Left forelimb (tissue), 1 donor: ENCODE results near the gene CRYL1.

Experiments used
- DNase-seq: peaks from one replicate; pipeline ENCODE4 v3.0.0-alpha.2; 2018; ENCODE audit warnings: low spot score

CRYL1 gene

DNA sequence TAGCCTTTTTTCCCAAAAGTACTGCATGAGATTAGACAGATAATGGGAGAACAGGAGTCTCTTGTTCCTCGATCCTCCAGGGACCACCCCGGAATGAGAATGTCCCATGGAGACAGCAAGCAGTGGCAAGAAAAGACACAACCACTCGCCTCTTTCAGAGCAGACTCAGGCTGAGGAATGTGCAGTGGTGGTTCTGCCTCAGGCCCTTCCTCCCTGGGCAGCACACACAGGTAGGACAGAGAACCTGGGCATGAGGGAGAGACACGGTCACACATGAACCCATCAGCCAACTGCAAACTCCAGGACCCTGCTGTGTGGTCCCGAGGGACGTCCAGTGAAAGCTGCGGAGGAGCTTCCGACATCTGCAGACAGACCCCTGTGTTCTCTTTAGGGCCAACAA, 31.0 kb downstream of the CRYL1 start:
- no peak for DNase-seq

DNA sequence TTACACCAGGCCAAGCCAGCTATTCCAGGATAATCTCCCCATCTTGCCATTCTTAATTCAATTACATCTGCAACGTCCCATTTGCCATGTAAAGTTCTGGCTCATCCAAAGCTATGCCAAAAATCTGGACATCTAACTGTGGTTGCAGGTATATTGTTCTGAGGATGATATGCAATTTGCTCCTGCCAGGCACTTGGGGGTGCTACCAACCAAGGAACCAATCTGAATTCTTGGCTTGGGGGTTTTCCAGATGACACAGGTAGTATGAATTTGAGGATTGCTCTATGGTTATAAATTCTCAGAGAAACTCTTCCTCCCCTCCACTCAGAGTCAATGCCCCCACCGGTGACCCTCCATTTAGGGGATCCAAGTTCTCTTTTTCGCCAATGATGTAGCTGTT, 33.0 kb downstream of the CRYL1 start:
- no peak for DNase-seq

DNA sequence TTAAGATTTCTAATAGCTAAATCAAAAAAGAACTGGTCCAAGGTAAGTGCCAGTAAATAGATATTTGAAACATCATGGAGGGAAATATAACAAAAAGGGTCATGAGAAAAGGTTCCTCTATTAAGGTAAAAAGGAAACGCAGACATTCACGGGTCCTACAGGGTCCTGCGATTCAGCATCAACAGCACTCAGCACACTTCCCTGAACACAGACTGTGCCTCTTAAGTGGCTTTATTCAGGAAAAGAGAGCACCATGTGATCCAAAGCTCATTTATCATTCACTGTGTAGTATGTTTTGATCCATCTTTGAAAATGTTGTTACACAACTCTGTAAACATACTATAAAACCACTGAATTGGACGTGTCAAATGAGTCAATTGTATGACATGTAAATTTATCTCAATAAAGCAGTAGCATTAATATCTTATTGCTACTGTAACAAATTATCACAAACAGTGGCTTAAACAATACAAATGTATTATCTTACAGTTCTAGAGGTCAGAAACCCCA, 33.7 kb downstream of the CRYL1 start:
- no peak for DNase-seq

DNA sequence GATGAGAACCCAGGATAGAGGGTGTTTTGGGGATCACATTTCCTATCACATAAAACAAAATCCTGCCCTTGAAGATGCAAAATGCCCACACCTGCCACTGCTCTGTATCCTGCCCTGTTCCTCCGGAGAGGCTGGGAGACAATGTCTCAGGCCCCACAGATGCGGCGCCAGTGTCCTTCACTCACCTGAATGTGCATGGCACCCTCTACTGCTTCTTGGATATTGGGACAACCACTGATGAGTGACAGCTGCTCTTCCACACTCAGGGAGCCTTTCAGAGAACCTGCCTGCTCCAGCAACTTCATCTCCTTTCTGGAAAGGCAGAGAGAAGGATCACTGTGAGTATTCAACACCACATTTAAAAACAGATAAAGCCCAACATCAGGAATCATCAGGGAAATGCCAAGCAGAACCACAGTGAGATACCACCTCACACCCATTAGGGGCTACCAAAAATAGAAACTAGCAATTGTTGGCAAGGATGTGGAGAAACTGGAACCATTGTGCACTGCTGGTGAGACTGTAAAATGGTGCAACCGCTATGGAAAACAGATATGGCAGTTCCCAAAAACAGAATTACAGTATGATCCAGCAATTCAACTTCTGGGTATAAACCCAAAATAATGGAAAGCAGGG, 36.4 kb downstream of the CRYL1 start:
- no peak for DNase-seq

DNA sequence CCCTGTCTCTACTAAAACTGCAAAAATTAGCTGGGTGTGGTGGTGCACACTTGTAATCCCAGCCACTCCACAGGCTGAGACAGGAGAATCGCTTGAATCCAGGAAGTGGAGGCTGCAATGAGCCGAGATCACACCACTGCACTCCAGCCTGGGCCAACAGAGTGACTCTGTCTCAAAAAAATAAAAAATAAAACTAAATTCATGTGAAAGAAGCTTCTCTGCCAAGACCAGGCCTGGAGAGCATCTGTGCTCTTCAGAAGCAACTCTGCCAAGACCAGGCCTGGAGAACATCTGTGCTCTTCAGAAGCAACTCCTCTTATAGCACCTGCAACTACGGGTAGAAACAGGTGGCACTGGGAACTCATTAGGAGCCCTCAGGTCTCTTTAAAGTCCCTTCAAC, 37.7 kb downstream of the CRYL1 start:
- no peak for DNase-seq

DNA sequence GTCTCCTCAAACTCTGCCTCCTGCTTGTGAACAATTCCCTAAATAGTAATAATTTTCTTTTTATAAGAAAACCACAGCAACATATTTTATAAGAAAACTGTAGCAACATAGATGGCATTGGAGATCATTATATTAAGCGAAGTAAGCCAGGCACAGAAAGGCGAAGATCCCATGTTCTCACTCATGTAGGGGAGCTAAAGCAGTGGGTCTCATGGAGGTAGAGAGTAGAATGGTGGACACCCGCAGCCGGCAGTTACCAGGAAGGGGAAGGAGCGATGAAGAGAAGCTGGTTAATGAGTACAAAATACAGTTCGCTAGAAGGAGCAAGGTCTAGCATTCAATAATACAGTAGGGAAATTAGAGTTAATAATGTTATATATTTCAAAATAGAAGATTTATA, 42.9 kb downstream of the CRYL1 start:
- no peak for DNase-seq

DNA sequence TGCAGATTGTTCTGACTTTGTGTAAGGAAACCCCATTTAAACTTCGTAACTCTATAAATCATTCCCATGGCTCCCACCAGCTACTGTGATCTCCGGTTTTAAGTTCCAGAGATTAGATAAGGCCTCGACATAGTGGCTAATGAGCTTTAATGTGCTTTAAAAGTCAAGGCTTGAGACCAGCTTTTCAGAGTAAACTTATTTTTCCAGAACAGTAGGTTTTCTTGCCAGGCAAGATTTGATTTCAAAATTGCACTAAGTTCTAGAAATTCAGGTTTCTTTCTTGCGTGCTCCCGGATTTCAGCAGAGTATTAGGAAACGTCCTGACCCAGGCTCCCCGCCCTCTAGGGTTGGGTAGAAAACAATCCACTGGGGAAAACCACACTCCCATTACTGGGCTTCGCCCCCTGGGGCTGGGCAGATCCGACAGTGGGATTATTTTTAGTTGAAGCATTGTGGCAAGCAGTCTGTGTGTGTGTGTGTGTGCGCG, 43.3 kb downstream of the CRYL1 start:
- no peak for DNase-seq

DNA sequence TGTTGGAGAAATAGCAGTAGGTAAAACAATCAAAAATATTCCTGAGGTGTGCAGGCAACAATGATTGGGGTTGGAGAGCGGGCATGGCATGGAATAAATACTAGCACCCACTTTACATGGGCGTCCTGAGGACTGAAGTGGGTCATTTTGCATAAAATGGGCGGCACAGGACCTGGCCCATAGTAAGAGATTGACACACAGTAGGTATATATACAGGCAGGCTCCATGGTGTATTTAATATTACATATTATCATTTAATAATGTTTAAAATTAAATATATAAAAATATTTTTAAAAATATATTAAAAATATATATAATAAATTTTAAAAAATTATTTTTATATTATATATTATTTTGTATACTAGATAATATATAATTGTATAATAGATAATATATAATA, 48.3 kb downstream of the CRYL1 start:
- DNase-seq, result no peak

DNA sequence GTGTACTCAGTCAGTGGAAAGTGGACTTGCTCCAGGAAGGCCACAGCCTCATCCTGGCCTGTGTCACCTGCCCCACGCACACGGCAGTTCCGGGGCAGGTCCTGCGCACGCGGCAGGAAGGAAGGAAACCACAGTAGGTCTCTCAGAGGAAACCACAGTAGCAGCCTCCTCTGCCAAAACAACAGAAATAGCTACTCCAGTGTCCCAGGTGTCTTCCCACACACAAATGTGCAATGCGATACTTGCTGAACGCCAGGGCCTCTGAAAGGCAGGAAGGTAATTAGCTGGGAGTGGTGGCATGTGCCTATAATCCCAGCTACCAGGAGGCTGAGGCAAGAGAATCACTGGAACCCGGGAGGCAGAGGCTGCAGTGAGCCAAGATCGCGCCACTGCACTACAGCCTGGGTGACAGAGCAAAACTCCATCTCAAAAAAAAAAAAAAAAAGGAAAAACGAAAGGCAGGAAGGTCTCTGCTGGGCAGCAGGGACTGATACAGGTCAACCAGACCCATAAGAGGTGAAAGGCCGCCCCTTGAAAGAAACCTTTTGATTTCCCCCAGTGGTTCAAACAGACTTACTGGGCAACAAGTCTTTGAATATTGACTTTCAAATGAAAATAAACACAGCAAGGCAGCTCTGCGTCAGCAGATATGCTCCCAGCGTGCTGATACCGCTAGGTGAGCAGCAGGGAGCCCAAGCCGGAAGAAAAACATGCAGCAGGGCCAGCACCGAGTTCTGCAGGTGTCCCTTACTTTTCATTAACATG, 49.5 kb downstream of the CRYL1 start:
- DNase-seq, result no peak

DNA sequence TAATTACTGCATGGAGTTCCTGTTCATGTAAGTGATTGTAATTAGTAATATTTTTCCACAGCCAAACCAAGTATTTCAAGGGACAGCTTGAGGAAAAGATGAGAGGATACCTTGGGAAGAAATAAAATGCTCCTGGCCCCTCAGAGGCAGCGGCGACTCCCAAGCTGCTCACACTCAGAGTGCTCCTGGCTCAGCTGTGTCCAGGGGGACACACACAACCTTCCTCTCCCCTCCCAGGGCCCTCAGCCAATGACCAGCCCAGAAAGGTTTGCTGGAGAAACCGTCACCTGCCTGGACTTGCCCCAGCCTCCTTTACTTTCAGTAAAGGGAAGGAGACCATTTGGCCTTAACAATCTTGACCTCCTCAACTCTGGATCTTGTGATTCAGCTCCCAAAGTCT, 51.1 kb downstream of the CRYL1 start:
- no peak for DNase-seq

DNA sequence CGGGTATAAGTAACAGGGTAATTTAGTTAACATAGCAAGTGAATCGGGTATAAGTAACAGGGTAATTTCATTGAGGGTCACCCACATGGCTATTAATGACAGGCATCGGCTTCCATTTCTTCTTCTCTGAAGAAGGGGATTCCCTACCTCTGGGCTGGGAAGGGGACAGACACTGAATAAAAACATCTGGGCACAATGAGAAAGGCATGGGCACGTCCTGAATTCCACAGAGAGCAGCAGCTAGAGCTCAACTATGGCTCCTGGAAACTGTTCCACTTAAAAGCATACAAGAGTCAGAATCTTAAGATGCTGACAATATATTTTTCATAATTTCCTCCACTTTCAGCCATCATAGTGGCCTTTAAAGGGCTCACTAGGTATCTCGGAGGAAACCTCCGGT, 51.8 kb downstream of the CRYL1 start:
- DNase-seq, result no peak

DNA sequence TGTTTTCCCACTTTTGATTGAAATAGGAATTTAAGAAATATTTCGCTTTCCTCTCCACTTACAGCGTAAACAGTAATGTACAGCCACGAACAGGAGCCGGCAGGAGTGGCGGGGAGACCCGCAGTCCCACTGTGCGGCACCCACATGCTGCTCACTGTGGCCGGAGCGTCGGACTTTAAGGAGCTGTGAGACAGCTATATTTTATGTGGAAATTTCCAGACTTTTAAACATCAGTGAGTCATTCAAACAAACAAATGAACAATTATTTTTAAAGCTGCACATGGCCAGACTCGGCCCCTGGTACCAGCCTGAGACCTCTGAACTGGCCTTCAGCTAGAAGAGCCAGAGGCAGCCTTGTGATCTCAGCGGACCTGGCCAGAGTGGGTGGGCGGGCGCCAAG, 52.5 kb downstream of the CRYL1 start:
- DNase-seq, result no peak

DNA sequence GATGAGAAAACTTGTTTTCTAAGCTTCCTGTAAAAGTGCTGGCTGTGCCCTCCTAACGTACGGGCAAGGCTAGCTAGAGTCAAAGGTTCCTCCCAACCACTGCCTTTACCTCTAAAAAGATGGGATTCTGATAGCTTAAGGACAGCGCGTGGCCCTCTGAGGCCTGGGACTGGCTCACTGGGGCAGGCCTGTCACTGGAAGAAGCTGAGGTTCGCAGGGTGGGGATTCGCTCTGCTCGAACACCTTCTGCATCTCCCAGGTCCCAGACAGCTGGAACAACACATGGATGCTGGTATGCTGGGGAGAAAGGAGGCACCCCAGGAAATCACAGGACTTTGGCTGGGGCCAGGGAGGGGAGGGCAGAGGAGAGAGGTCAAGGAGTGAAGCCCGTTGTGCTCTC, 53.1 kb downstream of the CRYL1 start:
- no peak for DNase-seq

DNA sequence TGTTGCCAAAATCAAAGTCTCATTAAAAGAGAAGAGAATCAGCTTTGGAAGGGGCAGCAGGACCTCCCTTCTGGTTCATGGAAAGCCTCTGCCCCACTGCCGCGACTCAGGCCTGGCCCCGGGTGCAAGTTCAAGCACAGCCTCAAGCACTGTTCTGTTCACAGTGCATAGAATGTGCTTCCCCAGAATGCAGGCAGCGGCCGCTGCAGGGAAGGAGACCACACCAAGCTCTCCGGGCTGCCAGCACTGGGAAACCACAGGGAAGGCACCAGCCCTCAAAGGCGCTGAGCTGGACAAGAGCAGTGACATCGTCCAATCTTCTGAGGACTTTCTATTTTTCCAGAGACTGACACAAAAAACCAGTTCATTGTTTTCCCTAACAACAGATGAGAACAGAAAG, 55.5 kb downstream of the CRYL1 start:
- DNase-seq, result no peak

DNA sequence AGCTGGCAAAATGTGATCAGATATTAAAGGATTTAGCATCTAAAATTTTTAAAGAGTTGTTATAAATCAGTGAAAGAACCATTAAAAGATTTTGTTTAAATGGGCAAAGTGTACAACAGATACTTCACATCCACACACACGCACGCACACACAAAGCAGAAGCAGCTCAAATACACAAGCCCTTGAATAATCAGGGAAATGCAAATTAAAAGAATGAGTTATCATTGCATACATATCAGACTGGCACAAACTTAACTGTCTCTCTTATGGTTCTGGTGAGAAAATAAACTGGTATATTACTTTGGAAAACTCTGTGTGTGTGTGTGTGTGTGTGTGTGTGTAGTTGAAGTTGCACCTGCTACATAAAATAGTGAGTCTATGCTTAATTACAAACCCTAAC, 59.3 kb downstream of the CRYL1 start:
- no peak for DNase-seq

DNA sequence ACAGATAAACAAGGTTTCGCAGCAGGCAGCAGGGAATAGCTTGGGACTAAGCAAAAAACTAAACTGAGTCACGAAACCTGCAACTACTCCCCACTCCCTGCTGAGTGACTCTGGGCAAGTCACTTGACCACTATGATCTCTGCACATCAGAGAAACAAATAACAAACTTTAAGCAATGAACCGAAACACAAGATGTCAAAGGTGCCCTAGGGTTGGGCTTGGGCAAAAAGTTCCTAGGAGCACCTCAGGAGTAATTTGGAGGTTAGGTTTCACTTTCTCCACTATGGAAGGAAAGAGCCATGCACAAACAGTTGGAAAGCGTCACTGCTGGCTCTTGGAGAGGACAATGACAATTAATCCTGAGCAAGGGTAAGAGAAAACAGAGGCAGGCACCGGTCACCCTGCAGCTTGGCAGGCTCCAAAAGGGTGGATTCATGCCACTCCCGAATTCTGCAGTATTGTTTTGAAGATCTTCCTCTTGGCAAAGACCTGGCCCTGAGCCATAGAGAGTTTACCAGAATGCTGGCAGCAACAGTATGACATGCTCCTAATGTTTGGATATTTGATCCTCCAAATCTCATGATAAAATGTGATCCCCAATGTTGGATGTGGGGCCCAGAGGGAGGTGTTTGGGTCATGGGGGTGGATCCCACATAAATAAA, 60.3 kb downstream of the CRYL1 start:
- no peak for DNase-seq

DNA sequence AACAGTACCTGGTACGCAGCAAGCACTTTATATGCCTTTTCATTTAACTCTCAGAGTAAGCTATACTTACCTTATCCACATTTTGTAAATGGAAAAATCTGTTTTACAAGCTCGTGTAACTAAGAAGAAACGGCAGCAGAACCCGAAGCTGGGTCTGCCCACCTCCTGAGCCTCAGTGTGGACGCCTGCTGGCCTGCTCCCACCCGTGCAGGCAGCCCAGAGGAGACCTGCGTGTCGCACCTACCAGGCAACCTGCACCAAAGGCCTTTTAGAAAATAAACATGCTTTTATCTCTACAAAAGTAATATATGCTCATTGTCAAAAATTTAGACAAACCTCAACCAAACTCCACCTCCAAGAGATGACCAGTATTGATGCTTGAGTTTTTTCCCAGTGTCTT, 62.7 kb downstream of the CRYL1 start:
- no peak for DNase-seq

DNA sequence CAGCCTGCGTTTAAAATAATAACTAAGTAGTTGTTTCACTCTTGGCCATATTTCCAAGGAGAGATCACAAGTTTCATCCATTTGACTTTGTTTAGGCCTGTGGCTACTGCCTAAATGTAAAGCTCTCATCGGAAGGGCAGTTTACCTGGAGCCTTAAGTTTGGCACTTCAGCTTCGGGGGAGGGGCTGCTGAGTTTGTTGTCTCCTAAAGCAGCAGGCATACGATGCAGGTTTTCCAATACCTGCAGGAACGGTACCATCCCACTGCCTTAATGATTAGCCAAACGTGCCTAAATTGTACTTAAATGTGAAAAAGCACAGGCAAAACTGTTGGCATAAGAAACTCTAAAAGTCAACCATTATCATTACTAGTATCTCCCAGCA, 63.1 kb downstream of the CRYL1 start:
- no peak for DNase-seq

DNA sequence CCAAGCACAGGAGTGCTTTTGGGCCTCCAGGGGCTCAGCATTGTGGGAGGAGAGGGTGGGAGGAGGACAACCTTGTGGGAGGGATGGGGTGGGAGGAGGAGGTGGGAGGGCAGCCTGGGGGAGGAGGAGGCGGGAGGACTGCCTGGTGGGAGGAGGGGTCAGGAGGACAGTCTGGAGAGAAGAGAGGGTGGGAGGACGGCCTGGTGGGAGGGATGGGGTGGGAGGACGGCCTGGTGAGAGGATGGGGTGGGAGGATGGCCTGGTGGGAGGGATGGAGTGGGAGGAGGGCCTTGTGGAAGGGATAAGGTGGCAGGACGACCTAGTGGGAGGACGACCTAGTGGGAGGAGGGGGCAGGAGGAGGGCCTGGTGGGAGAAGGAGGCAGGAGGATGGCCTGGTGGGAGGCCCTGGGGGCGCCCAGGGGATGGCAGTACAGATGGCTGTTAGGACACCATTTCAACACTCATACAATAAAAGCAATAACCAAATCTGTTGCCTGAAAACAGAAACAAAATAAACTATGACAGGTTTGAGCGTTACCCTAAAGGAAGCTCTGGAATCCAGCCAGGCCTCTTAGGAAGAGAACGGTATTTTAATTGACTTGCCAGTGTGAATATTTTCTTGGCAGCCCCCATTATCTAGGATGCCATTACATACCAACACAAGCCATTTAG, 63.7 kb downstream of the CRYL1 start:
- DNase-seq, result no peak

DNA sequence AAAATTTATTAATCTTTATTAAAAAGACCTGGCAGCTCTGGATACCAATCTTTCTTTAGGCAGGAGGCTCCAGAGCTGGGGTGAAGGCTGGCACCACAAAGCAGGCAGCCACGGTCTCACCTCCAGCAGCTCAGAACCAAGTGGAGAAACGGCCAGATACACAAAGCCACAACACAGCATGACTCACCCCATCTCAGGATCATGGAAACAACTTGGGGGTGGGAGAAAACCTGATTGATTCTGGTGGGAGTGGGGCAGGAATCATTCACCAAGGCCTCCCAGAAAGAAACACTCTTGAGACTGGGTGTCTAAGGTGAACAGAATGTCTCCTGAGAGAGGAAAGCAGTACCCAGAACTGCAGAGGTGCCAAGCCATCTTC, 64.2 kb downstream of the CRYL1 start:
- no peak for DNase-seq

DNA sequence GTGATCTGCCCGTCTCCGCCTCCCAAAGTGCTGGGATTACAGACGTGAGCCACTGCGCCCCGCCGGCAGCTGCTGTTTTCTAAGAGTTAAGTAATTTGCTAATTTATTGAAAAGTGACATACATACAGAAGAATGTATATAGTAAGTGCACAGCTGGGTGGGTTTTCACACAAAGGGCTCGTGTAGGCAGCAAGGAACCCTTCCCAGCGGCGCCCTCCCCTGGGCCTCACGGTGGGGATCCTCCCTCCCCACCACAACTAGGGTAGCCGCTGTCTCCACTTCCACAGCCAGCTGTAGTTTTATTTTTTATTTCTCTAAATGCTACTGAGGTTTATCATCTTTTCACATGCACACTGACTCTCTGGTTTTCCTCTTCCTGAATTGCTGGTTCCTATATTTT, 64.9 kb downstream of the CRYL1 start:
- DNase-seq, result no peak

DNA sequence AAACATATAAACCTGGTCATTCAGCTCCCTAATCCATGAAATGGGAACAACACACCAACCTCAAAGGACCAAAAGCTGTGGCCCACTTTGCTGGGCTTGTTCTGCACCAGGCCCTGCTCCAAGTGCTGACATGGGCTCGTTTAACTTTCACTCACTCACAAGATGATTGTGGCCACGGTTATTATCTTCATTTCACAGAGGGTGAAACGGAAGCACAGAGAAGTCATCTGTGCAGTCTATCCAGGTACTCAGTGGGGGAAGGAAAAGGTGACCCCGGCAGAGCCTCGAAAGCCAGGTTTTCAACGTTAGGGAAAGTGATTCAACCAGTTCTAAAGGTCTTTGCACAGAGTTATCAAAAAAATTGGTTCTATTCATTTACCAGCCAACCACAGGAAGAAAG, 68.0 kb downstream of the CRYL1 start:
- no peak for DNase-seq

DNA sequence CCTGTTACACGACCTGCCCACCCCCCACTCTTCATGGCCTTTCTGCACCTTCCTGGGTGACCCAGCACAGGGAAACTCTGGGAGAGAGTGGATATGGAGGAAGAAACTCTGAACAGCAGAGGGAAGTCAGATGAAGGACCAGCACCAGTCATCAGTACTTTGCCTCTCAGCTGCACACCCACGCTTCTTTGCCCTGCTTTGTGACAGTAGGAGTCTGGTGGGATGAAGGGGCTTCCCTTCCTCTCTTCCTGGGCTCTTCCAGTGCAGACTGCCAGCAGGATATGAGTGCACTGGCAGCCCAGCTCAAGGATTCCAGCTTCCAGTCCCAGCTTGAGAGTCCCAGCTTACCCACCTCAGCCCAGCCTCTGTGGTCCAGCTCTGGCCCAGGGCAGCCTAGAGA, 68.9 kb downstream of the CRYL1 start:
- DNase-seq, result no peak
